HUES48 (cell line): ENCODE results near the gene FOXO3.

Source experiments
- H3K27ac ChIP-seq: one replicate; pipeline ENCODE4 v1.7.0; 2013; ENCODE audit warnings: low read depth, low read length, inconsistent platforms
- H3K27me3 ChIP-seq: 2 replicates; pipeline ENCODE4 v1.6.1; 2013; ENCODE audit warnings: mild to moderate bottlenecking, low read length; ENCODE audit not compliant: control insufficient read depth, insufficient read depth
- H3K36me3 ChIP-seq: 2 replicates; pipeline ENCODE4 v1.6.1; 2013; ENCODE audit warnings: low read length; ENCODE audit not compliant: control insufficient read depth, insufficient read depth
- H3K4me1 ChIP-seq: 2 replicates; pipeline ENCODE4 v1.6.1; 2013; ENCODE audit warnings: mild to moderate bottlenecking, low read length; ENCODE audit not compliant: control insufficient read depth, insufficient read depth
- H3K4me3 ChIP-seq: 2 replicates; pipeline ENCODE4 v1.5.1; 2013; ENCODE audit warnings: mild to moderate bottlenecking, low read depth, low read length
- H3K9ac ChIP-seq: 2 replicates; pipeline ENCODE4 v1.6.1; 2013; ENCODE audit warnings: mild to moderate bottlenecking, low read depth, low read length, moderate library complexity
- H3K9me3 ChIP-seq: 2 replicates; pipeline ENCODE4 v1.6.1; 2013; ENCODE audit warnings: low read length; ENCODE audit not compliant: control insufficient read depth, insufficient read depth

Gene FOXO3

DNA sequence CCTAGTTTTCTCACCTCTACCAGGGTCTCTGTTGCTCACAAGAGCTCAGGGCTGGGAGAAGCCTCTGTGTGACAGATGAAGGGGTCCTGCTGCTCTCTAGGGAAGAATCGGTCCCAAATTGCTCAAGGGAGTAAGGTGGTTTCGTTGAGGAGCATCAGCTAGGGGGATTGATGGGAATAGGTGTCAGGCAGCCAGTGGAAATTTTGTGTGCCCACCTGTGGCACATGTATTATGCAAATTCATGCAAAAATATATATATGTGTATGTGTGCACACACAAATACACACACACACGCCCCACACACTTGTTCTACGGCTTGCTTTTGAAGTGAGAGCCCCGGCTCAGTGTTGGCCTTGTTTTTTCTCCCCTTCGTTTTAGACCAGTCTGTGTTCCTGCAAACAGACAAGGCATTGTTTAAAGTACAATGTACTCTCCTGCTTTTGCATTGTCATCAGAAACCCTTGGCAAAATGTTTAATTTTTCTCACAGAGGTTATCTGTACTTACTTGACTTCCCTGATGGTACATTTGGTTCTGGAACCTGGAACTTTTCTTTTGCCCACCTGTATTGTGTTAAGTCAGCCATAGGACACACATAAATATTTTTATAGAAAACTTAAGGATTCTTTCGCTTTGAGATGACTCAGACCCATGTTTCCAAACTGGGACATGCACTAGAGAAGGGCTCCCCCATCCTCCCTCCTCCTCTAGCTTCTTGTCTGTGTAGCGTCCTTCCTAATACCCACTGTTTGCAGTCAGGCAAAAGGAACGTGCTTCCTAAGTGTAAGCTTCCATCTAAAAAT, 26.7 kb downstream of the FOXO3 start:
- Histone ChIP-seq H3K27ac (peak overlapping the region; percentile 59), H3K27me3 (no peaks in the 10 kb centered on the region), H3K9me3 (no peaks in the 10 kb centered on the region), H3K4me1 (peaks cover 51% of the 10 kb centered on the region), H3K4me3 (no peak overlapping the region), H3K36me3 (no peaks in the 10 kb centered on the region), H3K9ac (no peak overlapping the region)

DNA sequence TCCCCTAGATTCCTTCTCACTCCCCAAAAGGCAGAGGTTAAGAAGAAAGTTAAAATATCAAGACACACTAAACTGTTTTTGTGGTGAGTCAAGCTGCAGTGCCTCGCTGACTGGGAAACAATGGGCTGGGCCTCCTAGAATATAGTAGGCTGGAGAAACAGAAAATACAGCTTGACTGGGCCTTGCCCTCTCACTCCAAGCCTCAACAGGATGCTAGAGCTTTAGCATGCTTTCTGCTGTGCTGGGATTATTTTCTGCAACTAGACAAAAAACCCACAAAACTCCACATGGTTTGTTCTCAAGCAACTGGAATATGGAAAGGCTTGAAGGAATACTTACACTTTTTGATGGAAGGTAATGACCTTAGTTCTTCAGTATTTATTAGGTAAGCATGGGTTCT, 27.9 kb downstream of the FOXO3 start:
- Histone ChIP-seq H3K27ac (peak overlapping the region; percentile 90), H3K36me3 (no peaks in the 10 kb centered on the region), H3K4me1 (peaks cover 46% of the 10 kb centered on the region), H3K4me3 (no peak overlapping the region), H3K9me3 (no peaks in the 10 kb centered on the region), H3K9ac (peak overlapping the region; percentile 24; the same call in 1 of the 2 replicates), H3K27me3 (no peaks in the 10 kb centered on the region)

DNA sequence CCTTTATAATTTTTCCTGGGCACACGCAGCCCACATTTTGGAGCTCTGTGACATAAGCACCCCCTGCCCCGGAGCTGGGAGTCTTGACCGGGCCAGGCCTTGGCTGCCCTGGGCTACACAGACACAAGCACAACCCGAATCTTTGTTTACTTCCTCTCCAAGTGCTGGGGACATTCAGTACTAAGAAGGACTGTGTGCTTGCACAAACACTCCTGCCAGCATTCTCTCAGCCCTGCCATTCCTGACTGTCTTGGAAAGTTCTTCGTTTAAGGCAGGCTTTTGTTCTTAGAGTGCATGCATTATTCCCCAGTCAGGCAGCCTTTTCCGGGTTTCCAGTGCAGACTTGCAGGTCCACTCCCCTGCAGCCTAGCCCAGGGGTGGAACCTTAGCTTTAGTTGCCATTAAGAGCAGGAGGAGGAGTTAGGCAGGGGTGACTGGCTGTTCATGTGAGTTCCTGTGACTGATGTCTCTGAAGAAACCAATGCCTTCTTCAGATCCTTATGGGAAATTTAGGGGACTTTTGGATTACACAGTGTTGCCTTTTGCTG, 28.6 kb downstream of the FOXO3 start:
- peaks cover 51% of the 10 kb centered on the region for H3K4me1 ChIP-seq
- no peak overlapping the region for H3K9ac ChIP-seq
- 0 out of 2 replicates have a peak overlapping the region, but pooled peaks have one; percentile 7 for H3K4me3 ChIP-seq
- H3K27ac ChIP-seq: peak overlapping the region; percentile 90
- no peaks in the 10 kb centered on the region for H3K9me3 ChIP-seq
- H3K27me3 ChIP-seq: no peaks in the 10 kb centered on the region
- H3K36me3 ChIP-seq: no peaks in the 10 kb centered on the region

DNA sequence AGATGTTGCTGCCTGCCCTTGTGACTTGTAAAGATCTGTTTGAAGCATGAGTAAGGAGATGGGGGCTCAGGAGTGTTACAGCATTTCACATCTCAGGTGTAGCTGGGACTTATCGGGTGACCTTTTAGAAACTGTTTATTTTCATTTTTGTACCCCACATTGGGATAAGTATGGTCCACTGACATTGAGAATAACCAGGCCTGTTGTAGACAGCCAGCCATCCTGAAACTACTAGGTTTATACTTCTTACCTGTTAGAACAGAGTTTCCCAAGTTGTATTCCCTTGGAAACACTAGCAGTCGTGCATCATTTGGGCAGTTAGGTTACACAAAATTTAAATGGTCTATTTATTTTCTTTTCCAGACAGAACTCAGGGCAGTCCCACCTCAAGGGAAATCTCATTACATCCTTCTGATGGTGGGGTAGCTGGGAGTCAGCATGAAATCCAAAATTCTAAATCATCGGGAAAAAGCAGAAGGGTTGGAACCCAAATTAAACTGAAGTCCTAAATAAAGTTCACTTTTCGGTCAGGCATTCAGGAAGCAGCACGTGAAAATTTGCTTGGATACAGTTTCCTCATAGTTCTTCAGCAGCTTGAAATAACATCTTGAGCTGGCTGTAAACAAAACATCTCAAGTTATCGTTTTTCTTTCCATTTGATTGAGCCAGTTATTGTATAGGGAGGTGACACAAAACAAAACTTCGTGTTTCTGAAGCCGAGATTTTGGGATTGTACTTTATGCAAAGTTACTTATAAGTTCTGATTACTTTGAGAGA, 30.5 kb downstream of the FOXO3 start:
- H3K27me3 ChIP-seq: no peaks in the 10 kb centered on the region
- H3K9me3 ChIP-seq: no peaks in the 10 kb centered on the region
- no peak overlapping the region for H3K27ac ChIP-seq
- peaks cover 57% of the 10 kb centered on the region for H3K4me1 ChIP-seq
- no peak overlapping the region for H3K9ac ChIP-seq
- H3K4me3 ChIP-seq: no peak overlapping the region
- H3K36me3 ChIP-seq: no peaks in the 10 kb centered on the region

DNA sequence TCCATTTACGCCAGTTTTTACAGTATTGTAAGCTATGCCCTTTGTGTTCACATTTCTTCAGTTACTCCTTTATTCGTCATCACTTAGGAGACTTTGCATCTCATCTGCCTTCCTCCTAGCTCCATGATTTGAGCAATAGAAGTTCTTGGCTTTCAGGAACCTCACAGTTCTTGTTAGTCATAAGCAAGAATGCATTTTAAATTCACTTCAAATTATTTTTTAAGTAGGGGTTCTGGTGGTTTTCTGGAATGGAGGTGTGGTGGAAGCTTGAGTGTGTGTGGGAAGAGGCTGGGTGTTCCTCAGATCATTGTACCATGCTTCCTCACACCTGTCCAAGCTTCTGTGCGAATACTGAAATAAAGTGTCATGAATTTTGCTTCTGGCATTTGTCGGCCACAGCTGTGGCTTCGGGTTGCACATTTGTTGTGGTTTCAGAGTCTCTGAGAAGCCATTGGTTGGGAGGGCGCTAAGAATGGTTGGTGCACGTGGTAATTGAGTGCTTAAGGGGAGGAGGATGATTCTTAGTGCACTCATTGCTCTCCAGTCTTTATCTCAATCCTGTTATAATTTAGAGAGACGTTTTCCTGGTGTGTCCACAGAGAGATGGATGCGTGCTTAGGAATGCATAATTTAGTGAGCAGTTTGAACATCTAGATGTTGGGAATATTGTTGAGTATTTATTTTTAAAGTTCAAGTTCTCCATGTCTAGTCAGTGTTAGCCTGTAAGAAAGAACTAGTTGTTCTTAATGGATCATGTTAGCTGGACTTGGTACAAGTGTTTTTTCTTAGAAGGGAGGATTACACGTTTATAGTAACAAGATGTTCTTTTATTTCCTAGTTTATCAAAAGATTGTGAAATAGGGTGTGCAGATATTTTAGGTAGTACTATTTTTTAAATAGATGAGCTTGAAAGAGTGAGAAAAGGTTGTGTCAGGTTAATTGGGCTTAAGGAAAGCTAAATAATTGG, 31.9 kb downstream of the FOXO3 start:
- H3K4me3 ChIP-seq: no peak overlapping the region
- no peaks in the 10 kb centered on the region for H3K36me3 ChIP-seq
- no peaks in the 10 kb centered on the region for H3K27me3 ChIP-seq
- H3K4me1 ChIP-seq: peaks cover 50% of the 10 kb centered on the region
- H3K27ac ChIP-seq: no peak overlapping the region
- no peaks in the 10 kb centered on the region for H3K9me3 ChIP-seq
- H3K9ac ChIP-seq: no peak overlapping the region

DNA sequence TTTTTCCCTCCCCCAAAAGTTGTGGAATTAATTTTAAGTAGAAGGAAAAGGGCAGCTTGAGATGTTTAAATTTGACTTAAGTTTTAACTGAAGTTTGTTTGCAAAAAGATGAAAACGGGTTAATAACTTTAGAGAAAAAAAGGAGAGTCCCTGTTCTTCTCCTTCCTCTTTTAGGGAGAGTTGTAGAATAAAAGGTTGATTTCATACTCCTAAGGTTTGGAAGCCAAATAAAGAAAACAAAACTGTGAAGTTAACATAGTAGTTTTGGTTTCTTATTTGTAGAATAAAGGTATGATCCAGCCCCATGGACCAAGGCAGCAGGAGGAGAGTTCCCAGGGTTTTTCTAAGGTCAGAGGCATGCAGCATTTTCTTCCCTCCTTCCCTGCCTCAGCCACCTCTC, 33.4 kb downstream of the FOXO3 start:
- no peaks in the 10 kb centered on the region for H3K36me3 ChIP-seq

DNA sequence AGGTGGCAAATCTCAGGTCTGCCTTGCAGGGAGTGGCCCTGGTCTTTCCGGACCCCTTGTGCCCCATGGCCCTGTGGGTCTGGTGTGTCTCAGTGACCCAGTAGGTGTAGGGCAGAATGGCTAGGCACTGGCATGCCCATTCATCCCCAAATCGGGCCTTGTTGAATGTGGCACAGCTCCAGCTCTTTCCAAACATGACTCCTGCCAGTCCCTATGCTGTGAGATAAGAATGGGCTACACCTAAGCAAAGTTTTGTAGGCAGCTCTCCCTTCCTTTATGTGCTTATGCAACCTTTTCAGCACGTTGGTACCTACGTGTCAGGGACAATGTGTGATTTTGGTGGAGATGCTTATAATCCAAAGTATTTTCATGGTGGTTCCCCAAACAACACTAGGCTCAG, 33.9 kb downstream of the FOXO3 start:
- Histone ChIP-seq H3K4me3 (no peak overlapping the region), H3K36me3 (no peaks in the 10 kb centered on the region), H3K9ac (no peak overlapping the region), H3K9me3 (no peaks in the 10 kb centered on the region), H3K27me3 (no peaks in the 10 kb centered on the region), H3K4me1 (peaks cover 30% of the 10 kb centered on the region), H3K27ac (no peak overlapping the region)

More for the DNA sequence above, 33.4 kb downstream of the FOXO3 start:
- Histone ChIP-seq H3K4me3 (no peak overlapping the region), H3K4me1 (peaks cover 35% of the 10 kb centered on the region), H3K27ac (no peak overlapping the region), H3K27me3 (no peaks in the 10 kb centered on the region), H3K9ac (no peak overlapping the region), H3K9me3 (no peaks in the 10 kb centered on the region)

DNA sequence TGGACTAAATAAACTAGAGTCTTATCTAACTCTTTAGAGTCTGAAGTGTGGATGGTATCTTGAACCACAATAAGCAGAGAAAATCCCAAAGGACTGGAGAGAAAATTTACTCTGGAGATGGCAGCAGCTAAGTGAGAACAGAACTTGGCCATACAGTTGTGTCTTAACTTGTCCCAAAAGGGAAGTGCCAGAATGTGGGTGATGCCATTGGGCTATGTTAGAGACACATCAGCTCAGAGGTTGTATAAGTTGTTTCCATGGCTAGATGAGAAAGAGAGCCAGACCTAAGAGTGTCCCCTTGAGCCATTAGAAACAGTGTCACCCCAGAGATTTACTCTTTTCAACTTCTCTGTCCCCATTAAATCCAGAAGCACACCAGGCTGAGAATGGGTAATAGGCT, 36.2 kb downstream of the FOXO3 start:
- peaks cover 20% of the 10 kb centered on the region; the same call in 1 of the 2 replicates for H3K4me1 ChIP-seq

DNA sequence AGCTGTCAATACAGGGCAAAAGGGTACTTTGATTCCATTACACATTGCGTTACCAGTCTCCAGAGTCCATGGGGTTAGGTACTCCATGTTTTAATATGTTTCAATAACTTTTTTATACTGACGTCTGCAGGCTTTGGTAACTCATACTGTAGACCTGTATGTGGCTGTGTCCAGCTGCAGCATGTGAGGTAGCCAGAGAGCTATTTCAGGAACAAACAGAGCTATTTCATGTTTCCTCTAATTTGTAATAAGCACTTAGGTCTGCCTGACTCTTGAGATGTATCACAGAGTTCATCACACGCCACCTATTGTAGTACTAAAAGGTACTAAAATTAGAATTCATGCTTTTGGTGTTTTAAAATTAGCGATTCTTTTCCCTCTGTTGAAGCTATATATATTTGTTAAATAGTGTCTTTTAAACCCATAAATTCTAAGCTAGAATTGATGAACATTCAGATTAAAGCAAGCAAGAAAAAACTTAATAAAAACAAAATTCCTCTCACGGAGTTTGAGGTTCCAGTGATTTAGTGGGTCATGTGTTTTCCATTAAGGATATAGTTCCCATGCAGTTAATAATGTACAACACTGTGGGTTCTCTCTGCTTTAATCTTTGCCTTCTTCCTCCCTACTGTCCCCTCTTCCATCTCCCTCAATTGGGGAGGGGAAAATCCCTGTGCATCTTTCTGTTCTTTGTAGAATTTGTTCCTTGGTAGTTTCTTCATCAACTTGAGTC, 37.0 kb downstream of the FOXO3 start:
- peaks cover 12% of the 10 kb centered on the region; the same call in 1 of the 2 replicates for H3K4me1 ChIP-seq
- H3K36me3 ChIP-seq: no peaks in the 10 kb centered on the region
- H3K4me3 ChIP-seq: no peak overlapping the region
- no peaks in the 10 kb centered on the region for H3K27me3 ChIP-seq
- H3K9ac ChIP-seq: no peak overlapping the region
- no peak overlapping the region for H3K27ac ChIP-seq
- H3K9me3 ChIP-seq: no peaks in the 10 kb centered on the region

More for the DNA sequence above, 36.2 kb downstream of the FOXO3 start:
- no peaks in the 10 kb centered on the region for H3K27me3 ChIP-seq
- no peaks in the 10 kb centered on the region for H3K36me3 ChIP-seq
- no peak overlapping the region for H3K27ac ChIP-seq
- H3K9ac ChIP-seq: no peak overlapping the region
- H3K4me3 ChIP-seq: no peak overlapping the region
- no peaks in the 10 kb centered on the region for H3K9me3 ChIP-seq
